Activated T-cell treated with anti-CD3 and anti-CD28 coated beads, Interleukin-2, amount 50 U/mL, for 72 hours (primary cell): ENCODE data around the gene PIP4K2A. TPM values are rescaled to one million over a fixed set of nuclear protein-coding genes. Genes with fewer than 3 reads are reported as not detected.

Experiments
- ATAC-seq, 2 donors: fragments of 150-1000 bp; cut with Tn5 transposase; replicated peaks in 1 of 2; 2 replicates each; pipeline ENCODE4 v1.10.0; 2021; ENCODE audit warnings: moderate library complexity in 2 of 2, mild to moderate bottlenecking in 1 of 2
- DNase-seq, 2 donors: peaks; one replicate each; pipeline ENCODE4 v3.0.0; 2021 to 2022; ENCODE audit warnings: mixed read lengths in 1 of 2
- H3K27ac Mint-ChIP-seq: one replicate; pipeline ENCODE4 v1.8.0; 2022; ENCODE audit warnings: mild to moderate bottlenecking, moderate library complexity, mixed read lengths
- H3K27me3 Mint-ChIP-seq: one replicate; pipeline ENCODE4 v1.8.0; 2022; ENCODE audit warnings: low read depth, mixed read lengths
- H3K36me3 Mint-ChIP-seq, 2 donors: one replicate each; pipeline ENCODE4 v1.8.0; 2022; ENCODE audit warnings: mixed read lengths in 2 of 2, mild to moderate bottlenecking in 1 of 2; ENCODE audit not compliant: insufficient read depth in 2 of 2
- H3K4me1 Mint-ChIP-seq: one replicate; pipeline ENCODE4 v1.8.0; 2022; ENCODE audit warnings: low read depth, mixed read lengths
- H3K4me3 Mint-ChIP-seq, 2 donors: one replicate each; pipeline ENCODE4 v1.8.0; 2022; ENCODE audit warnings: mild to moderate bottlenecking in 2 of 2, mixed read lengths in 2 of 2, moderate library complexity in 2 of 2
- H3K9me3 Mint-ChIP-seq, 2 donors: one replicate each; pipeline ENCODE4 v1.8.0; 2022; ENCODE audit warnings: mixed read lengths in 2 of 2
- total RNA-seq, 2 donors: library from RNA; stranded (reverse); gene quantifications; one replicate each; pipeline ENCODE4 v1.2.3, GENCODE V29; 2022

PIP4K2A gene
- total RNA-seq, 2 donors from 2014 or later: 104 to 138 TPM

DNA sequence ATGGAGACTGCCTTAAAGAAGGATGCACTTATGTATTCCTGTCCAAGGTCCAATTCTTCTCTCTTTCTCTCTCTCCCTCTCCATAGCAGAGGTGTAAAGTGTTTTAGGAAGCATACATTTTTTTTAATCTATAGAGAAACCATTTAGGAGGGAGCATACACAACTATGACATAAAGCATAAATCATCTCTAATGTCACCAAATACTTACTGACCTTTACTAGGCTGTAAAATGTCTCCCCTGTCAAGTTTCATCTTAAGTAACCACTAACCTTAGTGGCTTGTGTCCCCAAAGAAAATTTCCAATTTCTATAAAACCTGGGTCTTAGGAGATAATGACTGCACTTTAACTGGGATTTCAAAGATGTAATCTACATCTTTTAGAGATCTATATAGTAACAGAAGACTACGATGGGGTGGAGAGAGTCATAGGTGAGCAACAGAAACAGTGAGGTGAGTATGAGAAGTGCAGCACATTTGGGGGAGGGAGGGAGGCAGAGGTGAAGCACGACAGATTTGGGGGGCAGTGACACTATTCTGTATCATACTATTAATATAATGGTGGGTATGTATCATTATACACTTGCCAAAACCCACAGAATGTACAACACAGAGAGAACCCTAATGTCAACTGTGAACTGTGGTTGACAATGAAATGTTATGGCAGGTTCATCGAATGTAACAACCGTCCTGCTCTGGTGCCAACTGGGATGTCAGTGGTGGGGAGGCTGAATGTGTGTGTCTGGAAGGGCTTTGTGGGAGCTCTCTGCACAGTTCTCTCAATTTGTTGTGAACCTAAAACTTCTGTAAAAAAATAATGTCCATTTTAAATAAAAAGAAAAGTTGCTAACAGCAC lies 79.5 kb downstream of the PIP4K2A start:
- ATAC-seq (peak; percentile 7 to 10), DNase-seq (no peak)
- Mint-ChIP-seq H3K9me3 (peaks cover 6 to 7% of the 10 kb centered on the region in 2 donors), H3K27me3 (no peaks in the 10 kb centered on the region), H3K4me1 (peaks cover 86% of the 10 kb centered on the region), H3K4me3 (peak overlapping the region; percentile 29 to 71), H3K36me3 (peaks cover 10 to 20% of the 10 kb centered on the region in 2 donors), H3K27ac (peak overlapping the region; percentile 89)

- no peak for ATAC-seq
- H3K27me3 Mint-ChIP-seq: no peaks in the 10 kb centered on the region
- peak overlapping the region in 1 of 2 donors; percentile 71 for H3K4me3 Mint-ChIP-seq
- H3K27ac Mint-ChIP-seq: peak overlapping the region; percentile 89
- peaks cover 6 to 7% of the 10 kb centered on the region in 2 donors for H3K9me3 Mint-ChIP-seq
- DNase-seq: no peak
- peaks cover 10 to 20% of the 10 kb centered on the region in 2 donors for H3K36me3 Mint-ChIP-seq
- H3K4me1 Mint-ChIP-seq: peaks cover 86% of the 10 kb centered on the region
Measured at GRCh38 chr10:22634093-22634492, 80.3 kb downstream of the PIP4K2A start.

- ATAC-seq (no peak), DNase-seq (no peak)
- peak overlapping the region in 1 of 2 donors; percentile 71 for H3K4me3 Mint-ChIP-seq
- no peaks in the 10 kb centered on the region for H3K27me3 Mint-ChIP-seq
- H3K9me3 Mint-ChIP-seq: peaks cover 6 to 7% of the 10 kb centered on the region in 2 donors
- peaks cover 86% of the 10 kb centered on the region for H3K4me1 Mint-ChIP-seq
- H3K27ac Mint-ChIP-seq: no peak overlapping the region
- peaks cover 10 to 17% of the 10 kb centered on the region in 2 donors for H3K36me3 Mint-ChIP-seq
Measured at GRCh38 chr10:22633528-22633927, 80.8 kb downstream of the PIP4K2A start.

- Mint-ChIP-seq H3K9me3 (peaks cover 6 to 7% of the 10 kb centered on the region in 2 donors), H3K36me3 (peaks cover 10 to 17% of the 10 kb centered on the region in 2 donors), H3K4me3 (no peak overlapping the region), H3K27me3 (no peaks in the 10 kb centered on the region), H3K27ac (peak overlapping the region; percentile 99), H3K4me1 (peaks cover 86% of the 10 kb centered on the region)
- no peak for DNase-seq
- no peak for ATAC-seq
Measured at GRCh38 chr10:22633106-22633505, 81.3 kb downstream of the PIP4K2A start.

DNA sequence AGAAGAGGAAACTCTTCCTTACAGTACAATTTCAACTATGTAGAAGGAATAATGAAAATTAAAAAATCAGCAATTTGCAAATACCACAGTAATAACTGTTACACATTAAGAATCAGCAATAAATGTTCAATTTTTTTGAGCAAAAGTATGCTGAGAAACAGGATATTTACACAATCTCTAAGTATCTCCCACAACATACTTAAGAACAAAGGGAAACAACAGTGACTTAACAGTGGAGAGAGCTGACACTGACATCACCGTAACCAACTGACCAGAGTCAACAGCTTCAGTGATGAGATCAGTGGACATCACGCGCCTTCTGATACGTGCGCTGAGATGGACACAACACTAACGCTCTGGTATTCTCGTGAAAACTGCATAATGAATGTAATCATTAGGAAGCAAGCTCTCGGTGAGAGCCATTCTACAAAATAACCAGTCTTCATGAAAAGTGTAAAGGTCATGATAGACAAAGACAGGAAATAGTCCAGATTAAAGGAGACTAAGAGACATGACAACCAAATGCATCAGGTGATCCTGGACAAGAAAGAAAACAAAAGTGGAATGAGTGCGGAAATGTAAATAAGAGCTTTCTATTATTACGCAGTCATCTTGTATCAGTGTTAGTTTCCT lies 82.6 kb downstream of the PIP4K2A start:
- ATAC-seq (no peak), DNase-seq (no peak)
- Mint-ChIP-seq H3K4me1 (peaks cover 95% of the 10 kb centered on the region), H3K27me3 (no peaks in the 10 kb centered on the region), H3K4me3 (peak overlapping the region; percentile 73 to 89), H3K9me3 (peaks cover 2 to 4% of the 10 kb centered on the region in 2 donors), H3K36me3 (peaks cover 7 to 13% of the 10 kb centered on the region in 2 donors), H3K27ac (peak overlapping the region; percentile 99)

GRCh38 chr10:22631185-22631584 lies 83.2 kb downstream of the PIP4K2A start:
- Mint-ChIP-seq H3K27ac (peak overlapping the region; percentile 99), H3K27me3 (no peaks in the 10 kb centered on the region), H3K4me1 (peaks cover 98% of the 10 kb centered on the region), H3K4me3 (peak overlapping the region; percentile 73 to 89), H3K36me3 (peaks cover 5 to 9% of the 10 kb centered on the region in 2 donors), H3K9me3 (peaks cover 0 to 2% of the 10 kb centered on the region in 2 donors)
- no peak for ATAC-seq
- DNase-seq: no peak

GRCh38 chr10:22630234-22631174 lies 83.9 kb downstream of the PIP4K2A start:
- Mint-ChIP-seq H3K4me1 (peaks cover 100% of the 10 kb centered on the region), H3K27me3 (no peaks in the 10 kb centered on the region), H3K9me3 (no peaks in the 10 kb centered on the region), H3K36me3 (peaks cover 1 to 5% of the 10 kb centered on the region in 2 donors), H3K27ac (peak overlapping the region; percentile 99), H3K4me3 (peak overlapping the region; percentile 73 to 89)
- ATAC-seq: peak; percentile 82
- DNase-seq: peak; percentile 59 to 60

GRCh38 chr10:22629852-22630233 lies 84.5 kb downstream of the PIP4K2A start:
- Mint-ChIP-seq H3K4me3 (peak overlapping the region; percentile 73 to 89), H3K4me1 (peaks cover 100% of the 10 kb centered on the region), H3K36me3 (no peaks in the 10 kb centered on the region), H3K27ac (peak overlapping the region; percentile 99), H3K27me3 (no peaks in the 10 kb centered on the region), H3K9me3 (no peaks in the 10 kb centered on the region)
- ATAC-seq (peak; percentile 63 to 68), DNase-seq (peak; percentile 45 to 59)

- DNase-seq (no peak), ATAC-seq (no peak)
- H3K36me3 Mint-ChIP-seq: no peaks in the 10 kb centered on the region
- H3K4me3 Mint-ChIP-seq: peak overlapping the region; percentile 25 to 60
- peak overlapping the region; percentile 94 for H3K27ac Mint-ChIP-seq
- no peaks in the 10 kb centered on the region for H3K27me3 Mint-ChIP-seq
- peaks cover 100% of the 10 kb centered on the region for H3K4me1 Mint-ChIP-seq
- H3K9me3 Mint-ChIP-seq: no peaks in the 10 kb centered on the region
Measured at GRCh38 chr10:22629126-22629525, 85.3 kb downstream of the PIP4K2A start.

DNA sequence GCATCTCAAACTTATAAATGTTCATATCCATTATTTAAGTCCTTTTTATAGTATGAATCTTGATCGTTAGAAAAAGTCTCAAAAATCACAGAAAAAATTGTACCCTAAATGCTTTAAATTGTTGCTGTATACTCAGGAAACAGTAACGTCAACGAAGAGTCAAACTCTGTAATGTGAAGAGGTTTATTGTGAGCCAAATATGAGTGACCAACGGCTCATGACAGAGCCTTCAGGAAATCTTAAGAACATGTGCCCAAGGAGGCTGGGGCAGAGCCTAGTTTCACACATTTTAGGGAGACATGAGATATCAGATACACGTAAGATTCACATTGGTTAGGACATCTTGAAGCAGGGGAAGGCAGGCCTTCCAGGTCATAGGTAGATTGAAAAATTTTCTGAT lies 86.1 kb downstream of the PIP4K2A start:
- H3K4me3 Mint-ChIP-seq: peak overlapping the region; percentile 22 to 60
- H3K27ac Mint-ChIP-seq: peak overlapping the region; percentile 94
- ATAC-seq (no peak), DNase-seq (no peak)
- H3K4me1 Mint-ChIP-seq: peaks cover 100% of the 10 kb centered on the region
- H3K27me3 Mint-ChIP-seq: no peaks in the 10 kb centered on the region
- no peaks in the 10 kb centered on the region for H3K9me3 Mint-ChIP-seq
- no peaks in the 10 kb centered on the region for H3K36me3 Mint-ChIP-seq

DNA sequence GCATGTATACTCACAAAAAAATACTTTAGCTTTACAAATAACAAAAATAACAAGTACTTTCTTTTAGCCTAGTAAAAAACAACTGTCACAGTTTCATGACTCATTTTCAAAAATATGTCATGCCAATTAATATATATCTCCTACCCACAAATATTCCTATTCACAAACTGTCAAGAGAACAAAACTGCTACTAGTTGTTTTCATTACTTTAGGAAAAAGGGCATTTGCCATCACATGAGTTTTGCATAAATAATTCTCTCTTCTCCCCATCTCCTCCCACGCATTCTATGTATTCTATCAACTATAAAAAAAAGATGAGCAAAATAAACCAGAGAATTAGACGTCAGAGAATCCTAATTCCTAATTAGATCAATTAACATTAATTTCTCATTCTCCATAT lies 87.6 kb downstream of the PIP4K2A start:
- DNase-seq (no peak), ATAC-seq (no peak)
- Mint-ChIP-seq H3K27ac (peak overlapping the region; percentile 98), H3K36me3 (no peaks in the 10 kb centered on the region), H3K4me1 (peaks cover 100% of the 10 kb centered on the region), H3K9me3 (no peaks in the 10 kb centered on the region), H3K27me3 (no peaks in the 10 kb centered on the region), H3K4me3 (peak overlapping the region; percentile 71 to 95)

- Mint-ChIP-seq H3K27me3 (no peaks in the 10 kb centered on the region), H3K4me3 (peak overlapping the region; percentile 44 to 95), H3K27ac (peak overlapping the region; percentile 98), H3K36me3 (no peaks in the 10 kb centered on the region), H3K9me3 (no peaks in the 10 kb centered on the region), H3K4me1 (peaks cover 100% of the 10 kb centered on the region)
- ATAC-seq: no peak
- no peak for DNase-seq
Measured at GRCh38 chr10:22625516-22626290, 88.7 kb downstream of the PIP4K2A start.
